GM23338 (cell line): ENCODE results near the gene PRKD1. TPM values are rescaled to one million over a fixed set of nuclear protein-coding genes. Genes with fewer than 3 reads are reported as not detected.

Experiments
- ATAC-seq: fragments of 200-7000 bp; cut with Tn5 transposase; 3 replicates; pipeline ENCODE4 v1.9.1; 2020
- DNase-seq: peaks from one replicate; pipeline ENCODE4 v3.0.0-alpha.2; 2015; ENCODE audit warnings: low spot score
- H2AFZ ChIP-seq: fragments of 200-600 bp; sonication (generic); 2 replicates; pipeline ENCODE4 v1.8.0; 2016; ENCODE audit warnings: antibody characterized with exemption, mild to moderate bottlenecking, moderate library complexity
- H3F3A ChIP-seq: fragments of 200-600 bp; sonication (generic); replicated peaks from 2 replicates; pipeline ENCODE4 v1.8.0; 2017; ENCODE audit warnings: antibody characterized with exemption, mixed run types, low read depth
- H3K27ac ChIP-seq: fragments of 200-600 bp; sonication (generic); 2 replicates; pipeline ENCODE4 v1.6.1; 2016; ENCODE audit warnings: low read depth
- H3K27me3 ChIP-seq: fragments of 200-600 bp; sonication (generic); 2 replicates; pipeline ENCODE4 v1.8.0; 2016; ENCODE audit warnings: mild to moderate bottlenecking, mixed run types, moderate library complexity; ENCODE audit not compliant: insufficient read depth
- H3K36me3 ChIP-seq: fragments of 200-600 bp; sonication (generic); 2 replicates; pipeline ENCODE4 v1.8.0; 2016; ENCODE audit warnings: mild to moderate bottlenecking; ENCODE audit not compliant: insufficient read depth
- H3K4me1 ChIP-seq: fragments of 200-600 bp; sonication (generic); 2 replicates; pipeline ENCODE4 v1.8.0; 2016; ENCODE audit warnings: mild to moderate bottlenecking, moderate library complexity; ENCODE audit not compliant: insufficient read depth
- H3K4me2 ChIP-seq: fragments of 200-600 bp; sonication (generic); 2 replicates; pipeline ENCODE4 v1.7.1; 2017; ENCODE audit warnings: mixed run types
- H3K4me3 ChIP-seq: fragments of 200-600 bp; sonication (generic); 2 replicates; pipeline ENCODE4 v1.6.1; 2016; ENCODE audit warnings: mixed run types
- H3K79me2 ChIP-seq: fragments of 200-600 bp; sonication (generic); replicated peaks from 2 replicates; pipeline ENCODE4 v1.8.0; 2017; ENCODE audit warnings: mild to moderate bottlenecking; ENCODE audit not compliant: insufficient read depth
- H3K9me2 ChIP-seq: fragments of 200-600 bp; sonication (generic); 2 replicates; pipeline ENCODE4 v1.8.0; 2017; ENCODE audit not compliant: insufficient read depth
- H4K20me1 ChIP-seq: fragments of 200-600 bp; sonication (generic); replicated peaks from 2 replicates; pipeline ENCODE4 v1.8.0; 2017; ENCODE audit warnings: mild to moderate bottlenecking; ENCODE audit not compliant: insufficient read depth
- H3K27ac Mint-ChIP-seq: 2 replicates; pipeline ENCODE4 v1.8.0; 2020; ENCODE audit warnings: inconsistent platforms, mild to moderate bottlenecking, moderate library complexity, mixed read lengths
- H3K27me3 Mint-ChIP-seq: 3 replicates; pipeline ENCODE4 v1.8.0; 2022; ENCODE audit warnings: low read depth, mild to moderate bottlenecking, moderate library complexity, mixed read lengths, inconsistent platforms; ENCODE audit not compliant: insufficient read depth, poor library complexity
- H3K36me3 Mint-ChIP-seq: 3 replicates; pipeline ENCODE4 v1.8.0; 2021; ENCODE audit warnings: low read depth, mild to moderate bottlenecking, inconsistent platforms, moderate library complexity, mixed read lengths
- H3K4me1 Mint-ChIP-seq: 3 replicates; pipeline ENCODE4 v1.8.0; 2020; ENCODE audit warnings: mild to moderate bottlenecking, inconsistent platforms, mixed read lengths
- H3K4me3 Mint-ChIP-seq: 3 replicates; pipeline ENCODE4 v1.8.0; 2021; ENCODE audit warnings: moderate library complexity, mild to moderate bottlenecking, inconsistent platforms, mixed read lengths
- H3K9me3 Mint-ChIP-seq: 3 replicates; pipeline ENCODE4 v1.8.0; 2020; ENCODE audit warnings: moderate library complexity, mild to moderate bottlenecking, inconsistent platforms, mixed read lengths
- CREB1 ChIP-seq: fragments of 250-450 bp; sonication (Bioruptor Pico); IDR thresholded peaks from 2 replicates; pipeline ENCODE4 v1.5.0; 2020; ENCODE audit warnings: low read depth, mild to moderate bottlenecking, moderate library complexity
- EZH2 ChIP-seq: fragments of 200-600 bp; sonication (generic); IDR thresholded peaks from one replicate; pipeline ENCODE4 v1.8.0; 2017; ENCODE audit warnings: antibody characterized with exemption, mild to moderate bottlenecking, low read depth; ENCODE audit not compliant: unreplicated experiment
- EZH2phosphoT487 ChIP-seq: fragments of 200-600 bp; sonication (generic); IDR thresholded peaks from one replicate; pipeline ENCODE4 v1.8.1; 2018; ENCODE audit warnings: antibody characterized with exemption; ENCODE audit not compliant: unreplicated experiment
- JUNB ChIP-seq: IDR thresholded peaks from one replicate; pipeline ENCODE4 v1.6.1; 2016; ENCODE audit warnings: antibody characterized with exemption; ENCODE audit not compliant: unreplicated experiment
- NANOG ChIP-seq: IDR thresholded peaks from 2 replicates; pipeline ENCODE4 v1.6.1; 2016; ENCODE audit warnings: antibody characterized with exemption, borderline replicate concordance
- POLR2AphosphoS5 ChIP-seq: IDR thresholded peaks from 2 replicates; pipeline ENCODE4 v1.6.1; 2016; ENCODE audit warnings: antibody characterized with exemption, low read depth
- STAT1 ChIP-seq: IDR thresholded peaks from one replicate; pipeline ENCODE4 v1.6.1; 2016; ENCODE audit warnings: antibody characterized with exemption; ENCODE audit not compliant: unreplicated experiment
- ZNF114 ChIP-seq: fragments of 250-450 bp; sonication (Bioruptor Pico); IDR thresholded peaks from 2 replicates; pipeline ENCODE4 v1.5.0; 2020; ENCODE audit warnings: mild to moderate bottlenecking, moderate library complexity
- ZNF331 ChIP-seq: fragments of 250-450 bp; sonication (Bioruptor Pico); IDR thresholded peaks from 2 replicates; pipeline ENCODE4 v1.5.0; 2020; ENCODE audit warnings: low read depth, mild to moderate bottlenecking, moderate library complexity
- polyA plus RNA-seq: library from polyadenylated mRNA; unstranded; fragments of >200 nt; fragmentation: Nextera tagmentation; extraction: Ambion mirVana; gene quantifications from 2 replicates; pipeline ENCODE4 v1.2.1, GENCODE V29; 2016
- total RNA-seq: library from RNA; depleted of rRNA; stranded (reverse); fragments of >200 nt; shearing (Covaris generic); gene quantifications from 2 replicates; pipeline ENCODE4 v1.2.3, GENCODE V29; 2014
- TF ChIP-seq, protein P1 (sequence below): IDR thresholded peaks from 2 replicates; pipeline ENCODE4 v1.6.1; 2016; ENCODE audit warnings: antibody characterized with exemption
- TF ChIP-seq, protein P2 (sequence below): fragments of 250-450 bp; sonication (Bioruptor Pico); IDR thresholded peaks from 2 replicates; pipeline ENCODE4 v1.5.0; 2020; ENCODE audit warnings: mild to moderate bottlenecking, moderate library complexity

PRKD1 gene
- total and polyA plus RNA-seq, 2 experiments from 2014 or later, result 3.1 to 9.7 TPM

DNA sequence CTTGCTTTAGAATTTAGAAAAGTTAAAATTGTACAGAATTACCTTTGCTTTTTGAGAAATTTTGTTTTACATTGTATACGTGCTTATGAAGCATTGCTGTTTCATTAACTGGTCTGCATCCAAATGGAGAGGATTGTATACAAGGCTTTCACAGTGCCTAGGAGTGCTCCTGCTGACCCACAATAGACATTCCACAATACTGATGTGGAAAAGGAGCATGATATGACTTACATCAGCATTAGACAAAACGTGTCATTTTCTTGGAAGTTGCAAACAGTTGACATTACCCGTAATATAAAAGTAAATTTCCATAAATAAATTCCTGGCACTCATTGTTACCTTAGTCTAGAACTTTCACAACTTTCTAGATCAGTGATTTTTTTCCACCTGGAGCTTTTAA, 1.9 kb downstream of the PRKD1 start:
- Mint-ChIP-seq H3K4me1 (peaks cover 26% of the 10 kb centered on the region), H3K27me3 (peaks cover 24% of the 10 kb centered on the region), H3K27ac (no peak overlapping the region), H3K9me3 (no peaks in the 10 kb centered on the region), H3K36me3 (no peaks in the 10 kb centered on the region; the same call in 2 of the 3 replicates), H3K4me3 (peak overlapping the region; percentile 92)
- Histone ChIP-seq H4K20me1 (no peaks in the 10 kb centered on the region), H2AFZ (no peak overlapping the region), H3K9me2 (no peaks in the 10 kb centered on the region), H3F3A (peaks cover 6% of the 10 kb centered on the region; the same call in 1 of the 2 replicates), H3K36me3 (no peaks in the 10 kb centered on the region), H3K27ac (no peak overlapping the region), H3K4me3 (peak overlapping the region; percentile 81), H3K4me2 (peak overlapping the region; percentile 76), H3K4me1 (peaks cover 22% of the 10 kb centered on the region), H3K27me3 (peaks cover 55% of the 10 kb centered on the region), H3K79me2 (no peaks in the 10 kb centered on the region; the same call in 1 of the 2 replicates)
- DNase-seq, result no peak
- TF ChIP-seq EZH2phosphoT487 (no peak), STAT1 (no peak), JUNB (no peak), POLR2AphosphoS5 (no peak), EZH2 (no peak), CREB1 (CRISPR knock-in tag) (no peak)
- TF ChIP-seq, protein P1, sequence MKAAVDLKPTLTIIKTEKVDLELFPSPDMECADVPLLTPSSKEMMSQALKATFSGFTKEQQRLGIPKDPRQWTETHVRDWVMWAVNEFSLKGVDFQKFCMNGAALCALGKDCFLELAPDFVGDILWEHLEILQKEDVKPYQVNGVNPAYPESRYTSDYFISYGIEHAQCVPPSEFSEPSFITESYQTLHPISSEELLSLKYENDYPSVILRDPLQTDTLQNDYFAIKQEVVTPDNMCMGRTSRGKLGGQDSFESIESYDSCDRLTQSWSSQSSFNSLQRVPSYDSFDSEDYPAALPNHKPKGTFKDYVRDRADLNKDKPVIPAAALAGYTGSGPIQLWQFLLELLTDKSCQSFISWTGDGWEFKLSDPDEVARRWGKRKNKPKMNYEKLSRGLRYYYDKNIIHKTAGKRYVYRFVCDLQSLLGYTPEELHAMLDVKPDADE, result no peak
- no peak for ATAC-seq

DNA sequence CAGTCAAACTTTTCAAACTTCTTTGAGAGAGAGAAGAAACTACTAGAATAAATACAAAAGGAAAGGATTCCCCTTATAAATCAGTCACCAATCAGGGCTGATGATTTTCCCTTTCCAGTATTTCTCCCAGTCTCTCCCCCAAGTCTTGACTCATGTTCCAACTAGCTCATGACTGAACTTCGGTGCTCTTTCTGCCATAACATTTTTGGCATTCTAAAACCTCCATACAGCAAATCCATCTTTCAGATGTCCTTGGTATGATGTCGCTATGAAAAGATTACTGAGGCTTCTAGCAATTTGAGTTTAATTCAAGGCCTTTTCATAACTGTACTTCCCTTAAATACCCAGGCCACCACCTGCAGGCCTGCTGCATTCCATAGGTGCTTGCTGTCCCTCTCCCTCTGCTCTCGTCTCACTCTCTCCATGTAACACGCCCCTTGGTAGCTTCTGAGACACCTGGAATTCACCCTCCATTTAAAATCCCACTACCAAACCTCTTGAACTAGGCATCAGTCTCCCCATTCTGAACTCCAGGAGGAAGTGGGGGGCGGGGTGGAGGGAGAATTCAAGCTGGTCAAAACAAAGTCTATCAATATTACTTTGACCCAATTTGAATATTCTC, 2.4 kb downstream of the PRKD1 start:
- Histone ChIP-seq H3K79me2 (no peaks in the 10 kb centered on the region; the same call in 1 of the 2 replicates), H3K4me1 (peaks cover 22% of the 10 kb centered on the region), H3K27ac (no peak overlapping the region), H3K4me2 (peak overlapping the region; percentile 76), H3K4me3 (peak overlapping the region; percentile 81), H3K27me3 (peaks cover 50% of the 10 kb centered on the region), H2AFZ (no peak overlapping the region), H3K9me2 (no peaks in the 10 kb centered on the region), H4K20me1 (no peaks in the 10 kb centered on the region), H3F3A (peaks cover 6% of the 10 kb centered on the region; the same call in 1 of the 2 replicates), H3K36me3 (no peaks in the 10 kb centered on the region)
- DNase-seq (peak; percentile 65), ATAC-seq (peak; percentile 15)
- TF ChIP-seq EZH2, result no peak
- no peak for TF ChIP-seq STAT1
- no peak for TF ChIP-seq NANOG
- TF ChIP-seq, protein P2, sequence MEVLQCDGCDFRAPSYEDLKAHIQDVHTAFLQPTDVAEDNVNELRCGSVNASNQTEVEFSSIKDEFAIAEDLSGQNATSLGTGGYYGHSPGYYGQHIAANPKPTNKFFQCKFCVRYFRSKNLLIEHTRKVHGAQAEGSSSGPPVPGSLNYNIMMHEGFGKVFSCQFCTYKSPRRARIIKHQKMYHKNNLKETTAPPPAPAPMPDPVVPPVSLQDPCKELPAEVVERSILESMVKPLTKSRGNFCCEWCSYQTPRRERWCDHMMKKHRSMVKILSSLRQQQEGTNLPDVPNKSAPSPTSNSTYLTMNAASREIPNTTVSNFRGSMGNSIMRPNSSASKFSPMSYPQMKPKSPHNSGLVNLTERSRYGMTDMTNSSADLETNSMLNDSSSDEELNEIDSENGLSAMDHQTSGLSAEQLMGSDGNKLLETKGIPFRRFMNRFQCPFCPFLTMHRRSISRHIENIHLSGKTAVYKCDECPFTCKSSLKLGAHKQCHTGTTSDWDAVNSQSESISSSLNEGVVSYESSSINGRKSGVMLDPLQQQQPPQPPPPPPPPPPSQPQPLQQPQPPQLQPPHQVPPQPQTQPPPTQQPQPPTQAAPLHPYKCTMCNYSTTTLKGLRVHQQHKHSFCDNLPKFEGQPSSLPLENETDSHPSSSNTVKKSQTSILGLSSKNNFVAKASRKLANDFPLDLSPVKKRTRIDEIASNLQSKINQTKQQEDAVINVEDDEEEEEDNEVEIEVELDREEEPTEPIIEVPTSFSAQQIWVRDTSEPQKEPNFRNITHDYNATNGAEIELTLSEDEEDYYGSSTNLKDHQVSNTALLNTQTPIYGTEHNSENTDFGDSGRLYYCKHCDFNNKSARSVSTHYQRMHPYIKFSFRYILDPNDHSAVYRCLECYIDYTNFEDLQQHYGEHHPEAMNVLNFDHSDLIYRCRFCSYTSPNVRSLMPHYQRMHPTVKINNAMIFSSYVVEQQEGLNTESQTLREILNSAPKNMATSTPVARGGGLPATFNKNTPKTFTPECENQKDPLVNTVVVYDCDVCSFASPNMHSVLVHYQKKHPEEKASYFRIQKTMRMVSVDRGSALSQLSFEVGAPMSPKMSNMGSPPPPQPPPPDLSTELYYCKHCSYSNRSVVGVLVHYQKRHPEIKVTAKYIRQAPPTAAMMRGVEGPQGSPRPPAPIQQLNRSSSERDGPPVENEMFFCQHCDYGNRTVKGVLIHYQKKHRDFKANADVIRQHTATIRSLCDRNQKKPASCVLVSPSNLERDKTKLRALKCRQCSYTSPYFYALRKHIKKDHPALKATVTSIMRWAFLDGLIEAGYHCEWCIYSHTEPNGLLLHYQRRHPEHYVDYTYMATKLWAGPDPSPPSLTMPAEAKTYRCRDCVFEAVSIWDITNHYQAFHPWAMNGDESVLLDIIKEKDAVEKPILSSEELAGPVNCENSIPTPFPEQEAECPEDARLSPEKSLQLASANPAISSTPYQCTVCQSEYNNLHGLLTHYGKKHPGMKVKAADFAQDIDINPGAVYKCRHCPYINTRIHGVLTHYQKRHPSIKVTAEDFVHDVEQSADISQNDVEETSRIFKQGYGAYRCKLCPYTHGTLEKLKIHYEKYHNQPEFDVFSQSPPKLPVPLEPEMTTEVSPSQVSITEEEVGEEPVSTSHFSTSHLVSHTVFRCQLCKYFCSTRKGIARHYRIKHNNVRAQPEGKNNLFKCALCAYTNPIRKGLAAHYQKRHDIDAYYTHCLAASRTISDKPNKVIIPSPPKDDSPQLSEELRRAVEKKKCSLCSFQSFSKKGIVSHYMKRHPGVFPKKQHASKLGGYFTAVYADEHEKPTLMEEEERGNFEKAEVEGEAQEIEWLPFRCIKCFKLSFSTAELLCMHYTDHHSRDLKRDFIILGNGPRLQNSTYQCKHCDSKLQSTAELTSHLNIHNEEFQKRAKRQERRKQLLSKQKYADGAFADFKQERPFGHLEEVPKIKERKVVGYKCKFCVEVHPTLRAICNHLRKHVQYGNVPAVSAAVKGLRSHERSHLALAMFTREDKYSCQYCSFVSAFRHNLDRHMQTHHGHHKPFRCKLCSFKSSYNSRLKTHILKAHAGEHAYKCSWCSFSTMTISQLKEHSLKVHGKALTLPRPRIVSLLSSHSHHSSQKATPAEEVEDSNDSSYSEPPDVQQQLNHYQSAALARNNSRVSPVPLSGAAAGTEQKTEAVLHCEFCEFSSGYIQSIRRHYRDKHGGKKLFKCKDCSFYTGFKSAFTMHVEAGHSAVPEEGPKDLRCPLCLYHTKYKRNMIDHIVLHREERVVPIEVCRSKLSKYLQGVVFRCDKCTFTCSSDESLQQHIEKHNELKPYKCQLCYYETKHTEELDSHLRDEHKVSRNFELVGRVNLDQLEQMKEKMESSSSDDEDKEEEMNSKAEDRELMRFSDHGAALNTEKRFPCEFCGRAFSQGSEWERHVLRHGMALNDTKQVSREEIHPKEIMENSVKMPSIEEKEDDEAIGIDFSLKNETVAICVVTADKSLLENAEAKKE (CRISPR knock-in tag), result no peak
- TF ChIP-seq EZH2phosphoT487, result no peak
- TF ChIP-seq ZNF114, result no peak
- no peak for TF ChIP-seq JUNB
- TF ChIP-seq, protein P1, result no peak
- TF ChIP-seq ZNF331, result no peak
- Mint-ChIP-seq H3K4me3 (peak overlapping the region; percentile 92), H3K9me3 (no peaks in the 10 kb centered on the region), H3K27ac (no peak overlapping the region), H3K4me1 (peaks cover 26% of the 10 kb centered on the region), H3K27me3 (peaks cover 22% of the 10 kb centered on the region), H3K36me3 (no peaks in the 10 kb centered on the region; the same call in 2 of the 3 replicates)
